HG02571 (cell line): Measurements from ENCODE around the gene CAPZA2.
"Not testable (repeated sequence)": the region's sequence is repeated elsewhere in the genome, so short reads cannot be mapped to it uniquely, and the experiment has no call there.

Source experiments
- ATAC-seq: cut with Tn5 transposase; IDR thresholded peaks from one replicate; pipeline ENCODE4 v1.9.1; 2021; ENCODE audit warnings: mild to moderate bottlenecking, moderate library complexity; ENCODE audit not compliant: unreplicated experiment

Gene CAPZA2

GRCh38 chr7:116912269-116912909, 50.0 kb downstream of the CAPZA2 start:
- no peak for ATAC-seq

GRCh38 chr7:116918704-116919103, 56.3 kb downstream of the CAPZA2 start:
- ATAC-seq = no peak

GRCh38 chr7:116920359-116920758, 58.0 kb downstream of the CAPZA2 start:
- ATAC-seq = no peak

- ATAC-seq = no peak
Measured at GRCh38 chr7:116922545-116922944, 60.2 kb downstream of the CAPZA2 start.

- no peak for ATAC-seq
Measured at GRCh38 chr7:116924741-116925140, 62.4 kb downstream of the CAPZA2 start.

GRCh38 chr7:116929021-116929420, 66.6 kb downstream of the CAPZA2 start:
- ATAC-seq = no peak

GRCh38 chr7:116929914-116930913, 67.8 kb downstream of the CAPZA2 start:
- peak; percentile 79 for ATAC-seq

- ATAC-seq = no peak
Measured at GRCh38 chr7:116932566-116932965, 70.2 kb downstream of the CAPZA2 start.

- no peak for ATAC-seq
Measured at GRCh38 chr7:116933465-116933864, 71.1 kb downstream of the CAPZA2 start.

- no peak for ATAC-seq
Measured at GRCh38 chr7:116934580-116934979, 72.2 kb downstream of the CAPZA2 start.

GRCh38 chr7:116936844-116937243, 74.5 kb downstream of the CAPZA2 start:
- not testable (repeated sequence) for ATAC-seq

- ATAC-seq = no peak
Measured at GRCh38 chr7:116938678-116939077, 76.3 kb downstream of the CAPZA2 start.

- ATAC-seq = no peak
Measured at GRCh38 chr7:116940689-116941370, 78.4 kb downstream of the CAPZA2 start.

GRCh38 chr7:116942504-116942903, 80.1 kb downstream of the CAPZA2 start:
- ATAC-seq = no peak

GRCh38 chr7:116948934-116949333, 86.5 kb downstream of the CAPZA2 start:
- no peak for ATAC-seq

GRCh38 chr7:116949941-116950801, 87.8 kb downstream of the CAPZA2 start:
- ATAC-seq = no peak

- no peak for ATAC-seq
Measured at GRCh38 chr7:116950889-116951351, 88.5 kb downstream of the CAPZA2 start.

GRCh38 chr7:116951366-116952292, 89.2 kb downstream of the CAPZA2 start:
- no peak for ATAC-seq

GRCh38 chr7:116952635-116953371, 90.4 kb downstream of the CAPZA2 start:
- ATAC-seq = no peak
